HEK293T (cell line): Measurements from ENCODE around the gene ENO2.

Experiments used
- CTCF ChIA-PET: fragments of 350-600 bp; formaldehyde crosslinking; extraction: SDS; loops from one replicate; lab custom pipeline; 2021; ENCODE audit warnings: antibody characterized with exemption, inconsistent platforms; lab: Yijun Ruan, JAX
- POLR2A ChIA-PET: fragments of 350-600 bp; formaldehyde crosslinking; extraction: SDS; loops from one replicate; lab custom pipeline; 2020; ENCODE audit warnings: antibody characterized with exemption, inconsistent platforms; lab: Yijun Ruan, JAX
- DNase-seq: peaks from one replicate; pipeline ENCODE4 v3.0.0; 2012; ENCODE audit warnings: mixed read lengths; ENCODE audit errors: extremely low spot score
- ARNT ChIP-seq: fragments of 450-650 bp; IDR thresholded peaks from 2 replicates; pipeline ENCODE4 v1.6.1; 2017; ENCODE audit warnings: mild to moderate bottlenecking
- BHLHE40 ChIP-seq: fragments of 450-650 bp; IDR thresholded peaks from 2 replicates; pipeline ENCODE4 v1.6.1; 2016; ENCODE audit warnings: mild to moderate bottlenecking, moderate library complexity, borderline replicate concordance
- CTBP1 ChIP-seq: fragments of 450-650 bp; IDR thresholded peaks from 2 replicates; pipeline ENCODE4 v1.6.1; 2016; ENCODE audit warnings: borderline replicate concordance
- ELF4 ChIP-seq: fragments of 450-650 bp; IDR thresholded peaks from 2 replicates; pipeline ENCODE4 v1.6.1; 2017; ENCODE audit warnings: antibody characterized with exemption
- FOXA1 ChIP-seq: fragments of 450-650 bp; IDR thresholded peaks from 2 replicates; pipeline ENCODE4 v1.6.1; 2016; ENCODE audit warnings: mild to moderate bottlenecking
- FOXK2 ChIP-seq: fragments of 450-650 bp; IDR thresholded peaks from 2 replicates; pipeline ENCODE4 v1.6.1; 2016; ENCODE audit warnings: mild to moderate bottlenecking
- FOXM1 ChIP-seq: fragments of 450-650 bp; IDR thresholded peaks from 2 replicates; pipeline ENCODE4 v1.6.1; 2017; ENCODE audit warnings: mild to moderate bottlenecking, borderline replicate concordance
- HDGF ChIP-seq: fragments of 450-650 bp; IDR thresholded peaks from 2 replicates; pipeline ENCODE4 v1.6.1; 2017; ENCODE audit warnings: antibody characterized with exemption, borderline replicate concordance
- L3MBTL2 ChIP-seq: fragments of 450-650 bp; conservative IDR thresholded peaks from 2 replicates; pipeline ENCODE4 v1.6.1; 2016; ENCODE audit warnings: mild to moderate bottlenecking
- LEF1 ChIP-seq: fragments of 450-650 bp; IDR thresholded peaks from 2 replicates; pipeline ENCODE4 v1.6.1; 2017; ENCODE audit warnings: mild to moderate bottlenecking, borderline replicate concordance
- NFRKB ChIP-seq: fragments of 450-650 bp; IDR thresholded peaks from 2 replicates; pipeline ENCODE4 v1.6.1; 2016; ENCODE audit warnings: mild to moderate bottlenecking, moderate library complexity
- PKNOX1 ChIP-seq: fragments of 450-650 bp; IDR thresholded peaks from 2 replicates; pipeline ENCODE4 v1.6.1; 2016
- SP1 ChIP-seq: fragments of 450-650 bp; IDR thresholded peaks from 2 replicates; pipeline ENCODE4 v1.6.1; 2017
- SUZ12 ChIP-seq: fragments of 450-650 bp; IDR thresholded peaks from 2 replicates; pipeline ENCODE4 v1.6.1; 2016; ENCODE audit warnings: mild to moderate bottlenecking
- TARDBP ChIP-seq: fragments of 450-650 bp; IDR thresholded peaks from 2 replicates; pipeline ENCODE4 v1.6.1; 2016
- ZNF384 ChIP-seq: fragments of 450-650 bp; IDR thresholded peaks from 2 replicates; pipeline ENCODE4 v1.6.1; 2016

The ENO2 gene

GRCh38 chr12:6959805-6960592 lies 45.6 kb downstream of the ENO2 start:
- ChIA-PET CTCF (interaction anchor here (0.6 to 2.7 kb wide), 3 partner anchors 14 to 84 kb away, joined by 3 to 47 read pairs (median 9); partner anchors contain the start of genes C12orf57 and RNU7-1), POLR2A (interaction anchor here (1.2 to 13.3 kb wide), 10 partner anchors 8 to 207 kb away, joined by 3 to 450 read pairs (median 12); partner anchors contain the start of genes C12orf57, CDCA3, MLF2 and PTPN6)
- no peak for DNase-seq
- no peak for TF ChIP-seq FOXM1
- TF ChIP-seq ZNF384, result no peak
- no peak for TF ChIP-seq SP1
- TF ChIP-seq ARNT, result no peak
- no peak for TF ChIP-seq PKNOX1
- no peak for TF ChIP-seq HDGF
- TF ChIP-seq FOXA1, result no peak
- no peak for TF ChIP-seq ELF4
- no peak for TF ChIP-seq L3MBTL2
- TF ChIP-seq CTBP1, result no peak
- TF ChIP-seq LEF1, result no peak
- no peak for TF ChIP-seq FOXK2
- no peak for TF ChIP-seq NFRKB

GRCh38 chr12:6960593-6961277 lies 46.4 kb downstream of the ENO2 start:
- CTCF ChIA-PET, result interaction anchor here (0.6 to 2.7 kb wide), 10 partner anchors 15 to 152 kb away, joined by 3 to 47 read pairs (median 4); partner anchors contain the start of genes C12orf57, LPCAT3, RNU7-1 and SPSB2
- no peak for DNase-seq
- TF ChIP-seq L3MBTL2 (no peak), FOXK2 (no peak), FOXM1 (no peak), ARNT (no peak), BHLHE40 (no peak), LEF1 (no peak), HDGF (no peak), SUZ12 (no peak), NFRKB (no peak), PKNOX1 (no peak), ZNF384 (no peak), SP1 (no peak), TARDBP (no peak), ELF4 (no peak), FOXA1 (no peak), CTBP1 (no peak)
- POLR2A ChIA-PET, result interaction anchor here (0.6 to 13.3 kb wide), 20 partner anchors 9 to 208 kb away, joined by 3 to 450 read pairs (median 6); partner anchors contain the start of genes C12orf57, CDCA3, LPCAT3 and MLF2

- ChIA-PET CTCF (interaction anchor here (0.7 to 2.7 kb wide), 15 partner anchors 9 to 152 kb away, joined by 3 to 47 read pairs (median 5); partner anchors contain the start of genes C12orf57, LPCAT3, RNU7-1 and SPSB2), POLR2A (interaction anchor here (0.6 to 13.3 kb wide), 24 partner anchors 9 to 407 kb away, joined by 3 to 450 read pairs (median 4); partner anchors contain the start of genes C12orf57, C1RL, CDCA3 and LPCAT3)
- no peak for DNase-seq
- TF ChIP-seq BHLHE40 (no peak), L3MBTL2 (peak; percentile 53; the same call in 1 of the 2 replicates)
Measured at GRCh38 chr12:6961278-6961694, 46.9 kb downstream of the ENO2 start.

GRCh38 chr12:6961695-6962284 lies 47.4 kb downstream of the ENO2 start:
- ChIA-PET POLR2A (interaction anchor here (0.8 to 13.3 kb wide), 26 partner anchors 10 to 407 kb away, joined by 3 to 450 read pairs (median 4); partner anchors contain the start of genes C12orf57, C1RL, CDCA3 and LPCAT3), CTCF (interaction anchor here (0.7 to 2.7 kb wide), 18 partner anchors 9 to 151 kb away, joined by 3 to 47 read pairs (median 4); partner anchors contain the start of genes C12orf57, LPCAT3, RNU7-1 and SPSB2)
- peak; percentile 79 for DNase-seq
- TF ChIP-seq FOXK2 (no peak), FOXM1 (no peak), SUZ12 (no peak), ARNT (no peak), ZNF384 (no peak), TARDBP (no peak), BHLHE40 (no peak), NFRKB (no peak), SP1 (no peak), PKNOX1 (no peak)
